HCT116 (cell line): ENCODE results near the gene MPIG6B. TPM values are rescaled to one million over a fixed set of nuclear protein-coding genes. Genes with fewer than 3 reads are reported as not detected.

Source experiments
- ATAC-seq: fragments of 200-7000 bp; cut with Tn5 transposase; 2 replicates; pipeline ENCODE4 v1.9.1; 2020; ENCODE audit warnings: mild to moderate bottlenecking, moderate library complexity
- BruUV-seq: library from RNA; stranded (reverse); fragments of 400-500 nt; replicated peaks from 2 replicates; lab custom pipeline; 2021; lab: Mats Ljungman, UMichigan
- CTCF ChIA-PET: fragments of 300-600 bp; sonication (Branson Sonifier 250); formaldehyde crosslinking; loops from one replicate; lab custom pipeline; 2021; ENCODE audit warnings: antibody characterized with exemption; lab: Charles Lee
- POLR2A ChIA-PET: fragments of 300-600, 350-600 bp; sonication (Branson Sonifier 250); formaldehyde crosslinking; loops from one replicate; lab custom pipeline; 2021; ENCODE audit warnings: antibody characterized with exemption; lab: Charles Lee
- RAD21 ChIA-PET, 2 experiments: fragments of 300-600 bp; sonication (Branson Sonifier 250); formaldehyde crosslinking; loops; one replicate each; lab custom pipeline; 2023; ENCODE audit warnings: low total read pairs in 2 of 2; ENCODE audit not compliant: uncharacterized antibody in 2 of 2, unreplicated experiment in 2 of 2, low non-redundant PET in 1 of 2; lab: Charles Lee
- DNase-seq: peaks from one replicate; pipeline ENCODE4 v3.0.0-alpha.2; 2010; ENCODE audit warnings: low read depth, low spot score
- H2AFZ ChIP-seq: fragments of 200-600 bp; shearing (Covaris generic), sonication (generic); 2 replicates; pipeline ENCODE4 v1.6.1; 2017; ENCODE audit warnings: low read depth, mixed run types, mixed read lengths, antibody characterized with exemption, low read length; ENCODE audit not compliant: poor library complexity, severe bottlenecking
- H3K27ac ChIP-seq: 2 replicates; pipeline ENCODE4 v1.5.1; 2012; ENCODE audit warnings: low read depth, low read length
- H3K27me3 ChIP-seq: fragments of 200-600 bp; sonication (generic); 2 replicates; pipeline ENCODE4 v1.6.1; 2016; ENCODE audit warnings: mixed run types, low read length, mixed read lengths; ENCODE audit not compliant: insufficient read depth
- H3K36me3 ChIP-seq, 2 experiments: fragments of 200-500 bp in 1 of 2; fragments of 200-600 bp in 1 of 2; sonication (Bioruptor generic) in 1 of 2; sonication (generic) in 1 of 2; 2 replicates each; pipeline versions ENCODE4 v1.5.1 to v1.6.1; 2014 to 2016; ENCODE audit warnings: low read length in 2 of 2, inconsistent platforms in 1 of 2, mixed read lengths in 1 of 2, mixed run types in 1 of 2; ENCODE audit not compliant: insufficient read depth in 2 of 2, control insufficient read depth in 1 of 2
- H3K4me1 ChIP-seq, 2 experiments: fragments of 200-600 bp in 1 of 2; sonication (generic) in 1 of 2; 2 replicates each; pipeline versions ENCODE4 v1.5.1 to v1.6.1; 2012 to 2017; ENCODE audit warnings: low read length in 2 of 2, inconsistent platforms in 1 of 2, mild to moderate bottlenecking in 1 of 2, mixed read lengths in 1 of 2, mixed run types in 1 of 2, moderate library complexity in 1 of 2; ENCODE audit not compliant: insufficient read depth in 2 of 2, control insufficient read depth in 1 of 2
- H3K4me2 ChIP-seq: fragments of 200-600 bp; sonication (generic); 2 replicates; pipeline ENCODE4 v1.6.1; 2017; ENCODE audit warnings: mixed run types, low read length, mixed read lengths
- H3K4me3 ChIP-seq, 2 experiments: fragments of 200-600 bp in 1 of 2; sonication (generic) in 1 of 2; replicated peaks in 1 of 2; 2 replicates each; pipeline ENCODE4 v1.5.1; 2011 to 2016; ENCODE audit warnings: low read length in 2 of 2, control low read depth in 1 of 2, low read depth in 1 of 2, mild to moderate bottlenecking in 1 of 2, mixed read lengths in 1 of 2, mixed run types in 1 of 2
- H3K79me2 ChIP-seq: fragments of 200-600 bp; sonication (generic); 2 replicates; pipeline ENCODE4 v1.6.1; 2017; ENCODE audit warnings: mild to moderate bottlenecking, mixed run types, low read length, moderate library complexity, mixed read lengths; ENCODE audit not compliant: insufficient read depth
- H3K9ac ChIP-seq: fragments of 200-600 bp; sonication (generic); 2 replicates; pipeline ENCODE4 v1.6.1; 2016; ENCODE audit warnings: low read length, mixed read lengths
- H3K9me2 ChIP-seq: fragments of 200-600 bp; sonication (generic), shearing (Covaris generic); 2 replicates; pipeline ENCODE4 v1.6.1; 2017; ENCODE audit warnings: mixed run types, mild to moderate bottlenecking, moderate library complexity; ENCODE audit not compliant: insufficient read depth
- H3K9me3 ChIP-seq, 2 experiments: fragments of 200-500 bp in 1 of 2; fragments of 200-600 bp in 1 of 2; sonication (Bioruptor generic) in 1 of 2; sonication (generic) in 1 of 2; 2 replicates each; pipeline ENCODE4 v1.6.1; 2014 to 2017; ENCODE audit warnings: low read length in 2 of 2, mixed read lengths in 2 of 2, inconsistent platforms in 1 of 2, low read depth in 1 of 2, mild to moderate bottlenecking in 1 of 2, mixed run types in 1 of 2, moderate library complexity in 1 of 2; ENCODE audit not compliant: control insufficient read depth in 1 of 2, insufficient read depth in 1 of 2
- H4K20me1 ChIP-seq: fragments of 200-600 bp; sonication (generic), shearing (Covaris generic); 2 replicates; pipeline ENCODE4 v1.6.1; 2017; ENCODE audit warnings: mixed run types, mild to moderate bottlenecking, moderate library complexity; ENCODE audit not compliant: insufficient read depth
- ATF3 ChIP-seq: IDR thresholded peaks from 2 replicates; pipeline ENCODE4 v1.6.1; 2012
- CBX3 ChIP-seq: IDR thresholded peaks from 2 replicates; pipeline ENCODE4 v1.6.1; 2012; ENCODE audit warnings: low read depth
- CEBPB ChIP-seq: IDR thresholded peaks from 2 replicates; pipeline ENCODE4 v1.6.1; 2012; ENCODE audit warnings: low read depth
- CTCF ChIP-seq, 3 experiments: fragments of 200-600 bp in 1 of 3; sonication (generic) in 1 of 3; IDR thresholded peaks in 2 of 3; conservative IDR thresholded peaks in 1 of 3; 2 replicates each; pipeline ENCODE4 v1.5.1; 2012 to 2017; ENCODE audit warnings: low read depth in 2 of 3, low read length in 2 of 3, antibody characterized with exemption in 1 of 3, borderline replicate concordance in 1 of 3, control low read depth in 1 of 3, mild to moderate bottlenecking in 1 of 3, mixed read lengths in 1 of 3, mixed run types in 1 of 3, moderate library complexity in 1 of 3; ENCODE audit not compliant: insufficient read depth in 1 of 3
- EGR1 ChIP-seq: IDR thresholded peaks from 2 replicates; pipeline ENCODE4 v1.6.1; 2012; ENCODE audit warnings: low read depth
- ELF1 ChIP-seq: IDR thresholded peaks from 2 replicates; pipeline ENCODE4 v1.6.1; 2012; ENCODE audit warnings: low read depth, borderline replicate concordance
- FOSL1 ChIP-seq: IDR thresholded peaks from 2 replicates; pipeline ENCODE4 v1.6.1; 2012; ENCODE audit warnings: low read depth
- MAX ChIP-seq: IDR thresholded peaks from 2 replicates; pipeline ENCODE4 v1.6.1; 2012
- POLR2A ChIP-seq: IDR thresholded peaks from 2 replicates; pipeline ENCODE4 v1.7.0; 2011; ENCODE audit warnings: borderline replicate concordance; ENCODE audit not compliant: insufficient read depth, insufficient read length; ENCODE audit errors: extremely low read depth
- POLR2AphosphoS5 ChIP-seq: IDR thresholded peaks from 2 replicates; pipeline ENCODE4 v1.6.1; 2011; ENCODE audit warnings: mild to moderate bottlenecking, low read depth, low read length, moderate library complexity
- RAD21 ChIP-seq: IDR thresholded peaks from 2 replicates; pipeline ENCODE4 v1.6.1; 2012; ENCODE audit warnings: low read depth, mild to moderate bottlenecking
- REST ChIP-seq: IDR thresholded peaks from 2 replicates; pipeline ENCODE4 v1.6.1; 2012; ENCODE audit warnings: low read depth
- SP1 ChIP-seq: IDR thresholded peaks from 2 replicates; pipeline ENCODE4 v1.6.1; 2012; ENCODE audit warnings: low read depth
- SRF ChIP-seq: IDR thresholded peaks from 2 replicates; pipeline ENCODE4 v1.6.1; 2012; ENCODE audit warnings: low read depth
- ZFX ChIP-seq: fragments of 450-650 bp; IDR thresholded peaks from 2 replicates; pipeline ENCODE4 v1.6.1; 2017
- ZNF274 ChIP-seq: fragments of 200-500 bp; sonication (Bioruptor generic); IDR thresholded peaks from 2 replicates; pipeline ENCODE4 v1.6.1; 2014; ENCODE audit warnings: mild to moderate bottlenecking, low read depth, low read length, inconsistent platforms
- intact Hi-C: fragments of 100-400 bp; cut with micrococcal nuclease; formaldehyde crosslinking; loops from 2 replicates; pipeline ENCODE4 v1.10.0; 2022
- total RNA-seq: library from RNA; stranded (reverse); gene quantifications from one replicate; pipeline ENCODE4 v1.2.1, GENCODE V29; 2021; ENCODE audit not compliant: unreplicated experiment

The MPIG6B gene
- total RNA-seq, 1 experiment from 2014 or later = 0.42 TPM

- Histone ChIP-seq H3K27ac (no peak overlapping the region), H3K9me3 (no peaks in the 10 kb centered on the region), H3K36me3 (peaks cover 3 to 34% of the 10 kb centered on the region in 2 experiments; a peak in 2 of 4 replicates), H3K79me2 (no peaks in the 10 kb centered on the region), H3K9me2 (no peaks in the 10 kb centered on the region), H3K27me3 (no peaks in the 10 kb centered on the region), H3K4me2 (no peak overlapping the region), H3K4me3 (no peak overlapping the region), H3K4me1 (peaks cover 7 to 18% of the 10 kb centered on the region in 2 experiments; a peak in 3 of 4 replicates), H2AFZ (no peak overlapping the region), H3K9ac (no peak overlapping the region), H4K20me1 (no peaks in the 10 kb centered on the region)
- no TSS peak for BruUV-seq
- ChIA-PET POLR2A (no interaction called here), RAD21 (no interaction called here), CTCF (interaction anchor here (1.4 kb wide), 1 partner anchor 9 kb away, joined by 6 read pairs; no protein-coding TSS in a partner anchor)
- DNase-seq (no peak), ATAC-seq (no peak)
- intact Hi-C loops = no loop called here
- no peak for TF ChIP-seq SRF
- no peak for TF ChIP-seq ELF1
- TF ChIP-seq FOSL1 = no peak
- no peak for TF ChIP-seq CEBPB
- TF ChIP-seq SP1 = no peak
- no peak for TF ChIP-seq REST
- no peak for TF ChIP-seq POLR2A
- no peak for TF ChIP-seq CTCF (IDR thresholded peaks at IDR 0.05 in 2 of 3, conservative IDR thresholded peaks at IDR 0.05 in 1 of 3; ENCODE audit: borderline replicate concordance in 1 of 3, insufficient read depth in 1 of 3, low read depth in 2 of 3, low read length in 2 of 3)
- no peak for TF ChIP-seq ATF3
- no peak for TF ChIP-seq POLR2AphosphoS5
- TF ChIP-seq EGR1 = no peak
- no peak for TF ChIP-seq MAX
- no peak for TF ChIP-seq RAD21
- TF ChIP-seq ZFX = no peak
- no peak for TF ChIP-seq CBX3
- no peak for TF ChIP-seq ZNF274
Observed at GRCh38 chr6:31761343-31761742, 38.2 kb downstream of the MPIG6B start.
